ENCODE results near the gene TMEM79. TPM values are rescaled to one million over a fixed set of nuclear protein-coding genes. Genes with fewer than 3 reads are reported as not detected.

TMEM79 gene
- total RNA-seq, 2 donors from 2014 or later: 2.9 to 7.0 TPM

GRCh38 chr1:156262461-156263287 is 21.5 kb upstream of the TMEM79 start:
- peaks cover 57% of the 10 kb centered on the region for H3K36me3 ChIP-seq
- no peak overlapping the region for H3K9ac ChIP-seq (ENCODE audit: low read depth in 2 of 2, low read length in 2 of 2)

GRCh38 chr1:156263288-156263655 is 20.9 kb upstream of the TMEM79 start:
- Histone ChIP-seq H3K27me3 (no peaks in the 10 kb centered on the region), H3K4me3 (no peak overlapping the region), H3K9me3 (no peaks in the 10 kb centered on the region), H3K9ac (ENCODE audit: low read depth in 2 of 2, low read length in 2 of 2) (no peak overlapping the region), H3K4me1 (no peaks in the 10 kb centered on the region), H3K27ac (no peak overlapping the region), H3K36me3 (peaks cover 57% of the 10 kb centered on the region)
- TF ChIP-seq, protein P1, sequence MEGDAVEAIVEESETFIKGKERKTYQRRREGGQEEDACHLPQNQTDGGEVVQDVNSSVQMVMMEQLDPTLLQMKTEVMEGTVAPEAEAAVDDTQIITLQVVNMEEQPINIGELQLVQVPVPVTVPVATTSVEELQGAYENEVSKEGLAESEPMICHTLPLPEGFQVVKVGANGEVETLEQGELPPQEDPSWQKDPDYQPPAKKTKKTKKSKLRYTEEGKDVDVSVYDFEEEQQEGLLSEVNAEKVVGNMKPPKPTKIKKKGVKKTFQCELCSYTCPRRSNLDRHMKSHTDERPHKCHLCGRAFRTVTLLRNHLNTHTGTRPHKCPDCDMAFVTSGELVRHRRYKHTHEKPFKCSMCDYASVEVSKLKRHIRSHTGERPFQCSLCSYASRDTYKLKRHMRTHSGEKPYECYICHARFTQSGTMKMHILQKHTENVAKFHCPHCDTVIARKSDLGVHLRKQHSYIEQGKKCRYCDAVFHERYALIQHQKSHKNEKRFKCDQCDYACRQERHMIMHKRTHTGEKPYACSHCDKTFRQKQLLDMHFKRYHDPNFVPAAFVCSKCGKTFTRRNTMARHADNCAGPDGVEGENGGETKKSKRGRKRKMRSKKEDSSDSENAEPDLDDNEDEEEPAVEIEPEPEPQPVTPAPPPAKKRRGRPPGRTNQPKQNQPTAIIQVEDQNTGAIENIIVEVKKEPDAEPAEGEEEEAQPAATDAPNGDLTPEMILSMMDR (IDR thresholded peaks at IDR 0.05): no peak
- intact Hi-C loops (cut with DNase I): no loop called here
- DNase-seq: no peak

More at GRCh38 chr1:156262461-156263287, 21.5 kb upstream of the TMEM79 start:
- no peaks in the 10 kb centered on the region for H3K4me1 ChIP-seq
- DNase-seq: no peak
- no peak overlapping the region for H3K27ac ChIP-seq
- intact Hi-C loops (cut with DNase I): no loop called here
- H3K9me3 ChIP-seq: no peaks in the 10 kb centered on the region
- H3K27me3 ChIP-seq: no peaks in the 10 kb centered on the region
- TF ChIP-seq, protein P1 (IDR thresholded peaks at IDR 0.05): no peak
- no peak overlapping the region for H3K4me3 ChIP-seq

- no peaks in the 10 kb centered on the region for H3K9me3 ChIP-seq
- H3K4me1 ChIP-seq: no peaks in the 10 kb centered on the region
- H3K4me3 ChIP-seq: no peak overlapping the region
- H3K27ac ChIP-seq: no peak overlapping the region
- DNase-seq: no peak
- TF ChIP-seq, protein P1 (IDR thresholded peaks at IDR 0.05): no peak
- intact Hi-C loops (cut with DNase I): no loop called here
- H3K27me3 ChIP-seq: no peaks in the 10 kb centered on the region
- no peak overlapping the region for H3K9ac ChIP-seq (ENCODE audit: low read depth in 2 of 2, low read length in 2 of 2)
- H3K36me3 ChIP-seq: peaks cover 40% of the 10 kb centered on the region
These were observed 18.1 kb upstream of the TMEM79 start for GRCh38 chr1:156266051-156266450.

DNA sequence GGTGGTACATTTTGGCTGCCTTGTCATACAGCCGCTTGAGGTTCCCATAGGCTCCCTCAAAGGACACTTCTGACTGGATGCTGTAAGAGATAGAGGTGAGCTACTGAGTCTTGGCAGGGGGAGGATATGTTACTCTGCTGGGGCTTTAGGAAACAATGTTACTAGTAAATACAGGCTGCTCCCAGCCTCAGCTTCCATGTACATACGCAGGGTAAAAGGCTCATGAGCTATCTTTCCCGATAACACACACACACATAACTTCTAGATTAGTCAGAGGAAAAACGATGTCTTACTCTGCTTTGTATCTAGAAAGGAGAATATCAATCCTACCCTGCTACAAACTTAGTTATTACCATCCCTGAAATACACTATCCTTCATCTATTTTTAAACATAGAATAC is 15.8 kb upstream of the TMEM79 start:
- no peaks in the 10 kb centered on the region for H3K27me3 ChIP-seq
- H3K9me3 ChIP-seq: no peaks in the 10 kb centered on the region
- no peak overlapping the region for H3K9ac ChIP-seq (ENCODE audit: low read depth in 2 of 2, low read length in 2 of 2)
- TF ChIP-seq, protein P1 (IDR thresholded peaks at IDR 0.05): no peak
- H3K36me3 ChIP-seq: peaks cover 45% of the 10 kb centered on the region
- no peak for DNase-seq
- no peaks in the 10 kb centered on the region for H3K4me1 ChIP-seq
- no peak overlapping the region for H3K27ac ChIP-seq
- H3K4me3 ChIP-seq: no peak overlapping the region
- intact Hi-C loops (cut with DNase I): no loop called here

- Histone ChIP-seq H3K27ac (no peak overlapping the region), H3K4me3 (no peak overlapping the region), H3K36me3 (peaks cover 49% of the 10 kb centered on the region), H3K27me3 (no peaks in the 10 kb centered on the region), H3K9ac (ENCODE audit: low read depth in 2 of 2, low read length in 2 of 2) (no peak overlapping the region), H3K9me3 (no peaks in the 10 kb centered on the region), H3K4me1 (no peaks in the 10 kb centered on the region)
- intact Hi-C loops (cut with DNase I): no loop called here
- TF ChIP-seq, protein P1 (IDR thresholded peaks at IDR 0.05): no peak
- DNase-seq: no peak
These were observed 13.8 kb upstream of the TMEM79 start for GRCh38 chr1:156270314-156270713.
